PC-3 (cell line): Measurements from ENCODE around the gene RETREG2. TPM values are rescaled to one million over a fixed set of nuclear protein-coding genes. Genes with fewer than 3 reads are reported as not detected.
"Not testable (repeated sequence)": the region's sequence is repeated elsewhere in the genome, so short reads cannot be mapped to it uniquely, and the experiment has no call there.

ENCODE experiments used
- ATAC-seq: fragments of 200-7000 bp; cut with Tn5 transposase; 2 replicates; pipeline ENCODE4 v1.9.1; 2020; ENCODE audit warnings: mild to moderate bottlenecking, moderate library complexity
- BruUV-seq: library from RNA; stranded (reverse); fragments of 400-500 nt; replicated peaks from 2 replicates; lab custom pipeline; 2021; lab: Mats Ljungman, UMichigan
- CTCF ChIA-PET: fragments of 300-600 bp; sonication (Branson Sonifier 250); formaldehyde crosslinking; loops from one replicate; lab custom pipeline; 2022; ENCODE audit warnings: antibody characterized with exemption; lab: Charles Lee
- POLR2A ChIA-PET: fragments of 300-600 bp; sonication (Branson Sonifier 250); formaldehyde crosslinking; loops from one replicate; lab custom pipeline; 2022; ENCODE audit warnings: antibody characterized with exemption; ENCODE audit not compliant: unreplicated experiment; lab: Charles Lee
- DNase-seq: peaks from one replicate; pipeline ENCODE4 v3.0.0-alpha.2; 2015
- H2AFZ ChIP-seq: fragments of 300-600 bp; sonication (generic); 2 replicates; pipeline ENCODE4 v1.6.0; 2016; ENCODE audit warnings: antibody characterized with exemption, low read length
- H3F3A ChIP-seq: fragments of 300-600 bp; sonication (generic); one replicate; pipeline ENCODE4 v1.6.0; 2017; ENCODE audit warnings: antibody characterized with exemption, low read length, control low read depth, mild to moderate bottlenecking; ENCODE audit not compliant: unreplicated experiment
- H3K27ac ChIP-seq: fragments of 300-600 bp; sonication (generic); 2 replicates; pipeline ENCODE4 v1.5.1; 2016; ENCODE audit warnings: mild to moderate bottlenecking, low read length
- H3K27me3 ChIP-seq: fragments of 300-600 bp; sonication (generic); 2 replicates; pipeline ENCODE4 v1.6.1; 2016; ENCODE audit warnings: low read length, mixed read lengths
- H3K36me3 ChIP-seq: fragments of 300-600 bp; sonication (generic); 2 replicates; pipeline ENCODE4 v1.6.1; 2016; ENCODE audit warnings: low read depth, mixed run types, low read length, mixed read lengths
- H3K4me1 ChIP-seq: fragments of 300-600 bp; sonication (generic); 2 replicates; pipeline ENCODE4 v1.5.1; 2016; ENCODE audit warnings: low read length; ENCODE audit not compliant: insufficient read depth
- H3K4me2 ChIP-seq: fragments of 300-600 bp; sonication (generic); 2 replicates; pipeline ENCODE4 v1.6.0; 2016; ENCODE audit warnings: low read length
- H3K4me3 ChIP-seq: fragments of 300-600 bp; sonication (generic); 2 replicates; pipeline ENCODE4 v1.5.1; 2016; ENCODE audit warnings: mild to moderate bottlenecking, low read length, mixed read lengths
- H3K79me2 ChIP-seq: fragments of 300-600 bp; sonication (generic); 2 replicates; pipeline ENCODE4 v1.6.1; 2017; ENCODE audit warnings: low read length, mixed read lengths
- H3K9ac ChIP-seq: fragments of 300-600 bp; sonication (generic); 2 replicates; pipeline ENCODE4 v1.6.0; 2016; ENCODE audit warnings: mild to moderate bottlenecking, low read length
- H3K9me2 ChIP-seq: fragments of 300-600 bp; sonication (generic); replicated peaks from 2 replicates; pipeline ENCODE4 v1.6.1; 2016; ENCODE audit warnings: mixed run types, low read length, mixed read lengths
- H3K9me3 ChIP-seq: fragments of 300-600 bp; sonication (generic); 2 replicates; pipeline ENCODE4 v1.6.1; 2016; ENCODE audit warnings: low read length, mixed read lengths
- H4K20me1 ChIP-seq: fragments of 300-600 bp; sonication (generic); 2 replicates; pipeline ENCODE4 v1.6.1; 2016; ENCODE audit warnings: low read length, mixed read lengths
- EZH2 ChIP-seq: fragments of 300-600 bp; sonication (generic); IDR thresholded peaks from one replicate; pipeline ENCODE4 v1.6.1; 2017; ENCODE audit warnings: antibody characterized with exemption, mild to moderate bottlenecking, low read length; ENCODE audit not compliant: unreplicated experiment
- EZH2phosphoT487 ChIP-seq: fragments of 300-600 bp; sonication (generic); IDR thresholded peaks from 2 replicates; pipeline ENCODE4 v1.6.1; 2018; ENCODE audit warnings: mild to moderate bottlenecking, antibody characterized with exemption, low read length, borderline replicate concordance
- intact Hi-C: fragments of 100-400 bp; cut with micrococcal nuclease; formaldehyde crosslinking; loops from 2 replicates; pipeline ENCODE4 v1.9.0; 2023
- total RNA-seq: library from RNA; depleted of rRNA; stranded (reverse); fragments of >200 nt; gene quantifications from 2 replicates; pipeline ENCODE4 v1.2.3, GENCODE V29; 2014
- TF ChIP-seq, protein P1 (sequence below): fragments of 300-600 bp; sonication (generic); conservative IDR thresholded peaks from 2 replicates; pipeline ENCODE4 v1.5.1; 2017; ENCODE audit warnings: antibody characterized with exemption, low read depth, mild to moderate bottlenecking, low read length

RETREG2 gene
- total RNA-seq, 1 experiment from 2014 or later: 61.0 TPM

DNA sequence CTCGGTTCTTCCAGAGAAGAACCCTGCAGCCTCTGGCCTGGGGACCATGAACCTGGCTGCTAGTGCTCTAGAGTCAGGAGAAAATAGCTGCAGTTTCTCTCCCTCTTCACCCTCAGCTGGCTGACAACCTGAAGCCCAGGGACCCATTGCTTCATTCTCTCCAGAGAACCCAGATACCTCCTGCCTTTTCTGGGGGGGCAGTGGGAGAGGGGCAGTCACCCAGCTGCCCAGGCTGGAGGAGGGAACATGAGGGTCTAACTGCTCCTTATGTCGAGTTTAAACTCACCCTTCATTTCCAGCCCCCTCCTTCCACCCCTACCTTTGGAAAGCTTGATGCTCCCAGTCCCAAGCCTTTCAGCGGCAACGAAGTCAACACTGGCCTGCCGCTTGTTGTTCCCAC is 20.9 kb downstream of the RETREG2 start:
- H3K4me1 ChIP-seq: no peaks in the 10 kb centered on the region

DNA sequence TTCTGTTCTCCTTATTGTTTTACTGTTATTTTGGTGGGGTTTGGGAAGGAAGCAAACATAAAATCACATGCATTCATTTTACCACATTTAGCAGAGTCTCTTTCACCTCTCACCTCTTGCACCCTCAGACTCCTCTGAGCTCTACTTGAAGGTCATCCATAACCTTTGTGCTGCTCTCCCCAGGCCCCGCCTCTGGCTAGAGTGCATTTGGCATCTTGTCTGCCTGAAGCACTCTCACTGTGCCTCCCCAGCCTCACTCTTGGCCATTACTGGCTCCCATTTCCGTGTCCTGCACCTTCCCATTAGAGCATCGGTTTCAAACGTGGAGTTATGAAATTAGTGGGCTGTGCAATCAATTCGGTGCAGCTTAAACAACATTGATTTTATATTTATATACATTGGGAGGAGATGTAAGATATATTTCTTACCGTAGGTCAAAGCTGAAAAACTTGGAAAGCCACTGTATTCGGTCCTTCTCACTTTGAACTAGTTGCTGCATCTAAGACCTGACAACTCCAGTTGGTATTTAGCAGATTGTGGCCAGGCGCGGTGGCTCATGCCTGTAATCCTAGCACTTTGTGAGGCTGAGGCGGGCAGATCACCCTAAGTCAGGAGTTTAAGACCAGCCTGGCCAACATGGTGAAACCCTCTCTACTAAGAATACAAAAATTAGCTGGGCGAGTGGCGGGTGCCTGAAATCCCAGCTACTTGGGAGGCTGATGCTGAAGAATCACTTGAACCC is 21.6 kb downstream of the RETREG2 start:
- Histone ChIP-seq H3K9me2 (no peaks in the 10 kb centered on the region), H3K79me2 (no peaks in the 10 kb centered on the region), H3K27ac (no peak overlapping the region), H3K9ac (no peak overlapping the region), H2AFZ (no peak overlapping the region), H3K36me3 (no peaks in the 10 kb centered on the region), H3K9me3 (no peaks in the 10 kb centered on the region), H3K4me2 (no peak overlapping the region), H3K4me1 (no peaks in the 10 kb centered on the region), H4K20me1 (no peaks in the 10 kb centered on the region), H3K27me3 (no peaks in the 10 kb centered on the region), H3K4me3 (no peak overlapping the region), H3F3A (no peaks in the 10 kb centered on the region)
- ChIA-PET CTCF (no interaction called here), POLR2A (no interaction called here)
- intact Hi-C loops: no loop called here
- no peak for ATAC-seq
- TF ChIP-seq EZH2 (no peak), EZH2phosphoT487 (no peak)
- TF ChIP-seq, protein P1, sequence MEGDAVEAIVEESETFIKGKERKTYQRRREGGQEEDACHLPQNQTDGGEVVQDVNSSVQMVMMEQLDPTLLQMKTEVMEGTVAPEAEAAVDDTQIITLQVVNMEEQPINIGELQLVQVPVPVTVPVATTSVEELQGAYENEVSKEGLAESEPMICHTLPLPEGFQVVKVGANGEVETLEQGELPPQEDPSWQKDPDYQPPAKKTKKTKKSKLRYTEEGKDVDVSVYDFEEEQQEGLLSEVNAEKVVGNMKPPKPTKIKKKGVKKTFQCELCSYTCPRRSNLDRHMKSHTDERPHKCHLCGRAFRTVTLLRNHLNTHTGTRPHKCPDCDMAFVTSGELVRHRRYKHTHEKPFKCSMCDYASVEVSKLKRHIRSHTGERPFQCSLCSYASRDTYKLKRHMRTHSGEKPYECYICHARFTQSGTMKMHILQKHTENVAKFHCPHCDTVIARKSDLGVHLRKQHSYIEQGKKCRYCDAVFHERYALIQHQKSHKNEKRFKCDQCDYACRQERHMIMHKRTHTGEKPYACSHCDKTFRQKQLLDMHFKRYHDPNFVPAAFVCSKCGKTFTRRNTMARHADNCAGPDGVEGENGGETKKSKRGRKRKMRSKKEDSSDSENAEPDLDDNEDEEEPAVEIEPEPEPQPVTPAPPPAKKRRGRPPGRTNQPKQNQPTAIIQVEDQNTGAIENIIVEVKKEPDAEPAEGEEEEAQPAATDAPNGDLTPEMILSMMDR: no peak
- BruUV-seq: no TSS peak
- DNase-seq: peak; percentile 0

More for the DNA sequence above, 20.9 kb downstream of the RETREG2 start:
- H3K4me3 ChIP-seq: no peak overlapping the region
- H3K27me3 ChIP-seq: no peaks in the 10 kb centered on the region
- H4K20me1 ChIP-seq: no peaks in the 10 kb centered on the region
- no TSS peak for BruUV-seq
- H3K9me2 ChIP-seq: no peaks in the 10 kb centered on the region
- intact Hi-C loops: no loop called here
- no peaks in the 10 kb centered on the region for H3K79me2 ChIP-seq
- no peaks in the 10 kb centered on the region for H3K9me3 ChIP-seq
- no peaks in the 10 kb centered on the region for H3K36me3 ChIP-seq
- no peak for ATAC-seq
- ChIA-PET POLR2A (no interaction called here), CTCF (no interaction called here)
- no peak overlapping the region for H3K27ac ChIP-seq
- H2AFZ ChIP-seq: no peak overlapping the region
- no peak overlapping the region for H3K4me2 ChIP-seq
- TF ChIP-seq EZH2 (no peak), EZH2phosphoT487 (no peak)
- TF ChIP-seq, protein P1: no peak
- no peaks in the 10 kb centered on the region for H3F3A ChIP-seq
- H3K9ac ChIP-seq: no peak overlapping the region
- DNase-seq: peak; percentile 0

DNA sequence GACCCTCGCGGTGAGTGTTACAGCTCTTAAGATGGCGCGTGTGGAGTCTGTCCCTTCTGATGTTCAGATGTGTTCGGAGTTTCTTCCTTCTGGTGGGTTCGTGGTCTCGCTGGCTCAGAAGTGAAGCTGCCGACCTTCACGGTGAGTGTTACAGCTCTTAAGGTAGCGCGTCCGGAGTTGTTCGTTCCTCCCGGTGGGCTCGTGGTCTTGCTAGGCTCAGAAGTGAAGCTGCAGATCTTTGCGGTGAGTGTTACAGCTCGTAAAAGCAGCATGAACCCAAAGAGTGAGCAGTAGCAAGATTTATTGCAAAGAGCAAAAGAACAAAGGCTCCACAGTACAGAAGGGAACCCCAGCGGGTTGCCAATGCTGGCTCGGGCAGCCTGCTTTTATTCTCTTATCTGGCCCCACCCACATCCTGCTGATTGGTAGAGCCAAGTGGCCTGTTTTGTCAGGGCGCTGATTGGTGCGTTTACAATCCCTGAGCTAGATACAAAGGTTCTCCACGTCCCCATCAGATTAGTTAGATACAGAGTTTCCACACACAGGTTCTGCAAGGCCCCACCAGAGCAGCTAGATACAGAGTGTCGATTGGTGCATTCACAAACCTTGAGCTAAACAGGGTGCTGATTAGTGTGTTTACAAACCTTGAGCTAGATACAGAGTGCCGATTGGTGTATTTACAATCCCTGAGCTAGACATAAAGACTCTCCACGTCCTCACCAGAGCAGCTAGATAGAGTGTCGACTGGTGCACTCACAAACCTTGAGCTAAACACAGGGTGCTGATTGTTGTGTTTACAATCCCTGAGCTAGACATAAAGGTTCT is 22.6 kb downstream of the RETREG2 start:
- H3F3A ChIP-seq, H2AFZ ChIP-seq, H3K79me2 ChIP-seq, H3K4me1 ChIP-seq, H3K4me3 ChIP-seq, H3K9me2 ChIP-seq, H3K4me2 ChIP-seq, H3K27ac ChIP-seq, H3K27me3 ChIP-seq, ATAC-seq, H3K9ac ChIP-seq, H3K36me3 ChIP-seq, H3K9me3 ChIP-seq, DNase-seq, intact Hi-C loops, CTCF ChIA-PET, H4K20me1 ChIP-seq: not testable (repeated sequence)
- POLR2A ChIA-PET: interaction anchor here (0.6 kb wide), 1 partner anchor 44 kb away, joined by 5 read pairs; no protein-coding TSS in a partner anchor
- TSS peak; percentile 94 for BruUV-seq

DNA sequence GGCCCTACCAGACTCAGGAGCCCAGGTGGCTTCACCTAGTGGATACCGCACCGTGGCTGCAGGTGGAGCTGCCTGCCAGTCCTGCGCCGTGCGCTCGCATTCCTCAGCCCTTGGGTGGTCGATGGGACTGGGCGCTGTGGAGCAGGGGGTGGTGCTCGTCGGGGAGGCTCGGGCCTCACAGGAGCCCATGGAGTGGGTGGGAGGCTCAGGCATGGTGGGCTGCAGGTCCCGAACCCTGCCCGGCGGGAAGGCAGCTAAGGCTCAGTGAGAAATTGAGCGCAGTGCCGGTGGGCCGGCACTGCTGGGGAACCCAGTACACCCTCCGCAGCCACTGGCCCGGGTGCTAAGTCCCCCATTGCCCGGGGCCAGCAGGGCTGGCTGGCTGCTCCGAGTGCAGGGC is 23.3 kb downstream of the RETREG2 start:
- H3K27ac ChIP-seq, H3K4me2 ChIP-seq, CTCF ChIA-PET, ATAC-seq, H3K9me3 ChIP-seq, H3K9me2 ChIP-seq, H3K79me2 ChIP-seq, H3F3A ChIP-seq, H4K20me1 ChIP-seq, H2AFZ ChIP-seq, BruUV-seq, H3K9ac ChIP-seq, intact Hi-C loops, H3K4me3 ChIP-seq, DNase-seq, H3K36me3 ChIP-seq, H3K4me1 ChIP-seq, POLR2A ChIA-PET, H3K27me3 ChIP-seq: not testable (repeated sequence)
